Stimulated activated CD4-positive, alpha-beta T cell treated with anti-CD3 and anti-CD28 coated beads, Interleukin-1b, Interleukin-23, amount 100 ng/mL, for 48 hours (primary cell): ENCODE results near the gene C3orf80.
A peak's percentile ranks its signal among the peaks of the same experiment; 100 is the strongest.
"Not testable (repeated sequence)": the region's sequence is repeated elsewhere in the genome, so short reads cannot be mapped to it uniquely, and the experiment has no call there.

Experiments used
- DNase-seq: peaks from one replicate; pipeline ENCODE4 v3.0.0-alpha.2; 2020

Gene C3orf80

GRCh38 chr3:160225176-160226025, at the start of gene C3orf80:
TSS of gene C3orf80 (plus strand) at chr3:160225422. CDS start at chr3:160225636, 214 bp downstream.
- DNase-seq, result peak; percentile 53

GRCh38 chr3:160176923-160177322, 48.3 kb upstream of the C3orf80 start:
- no peak for DNase-seq

- DNase-seq, result not testable (repeated sequence)
These were observed 46.6 kb upstream of the C3orf80 start for GRCh38 chr3:160178661-160179060.

- not testable (repeated sequence) for DNase-seq
These were observed 45.8 kb upstream of the C3orf80 start for GRCh38 chr3:160179403-160179802.

- DNase-seq, result no peak
These were observed 45.3 kb upstream of the C3orf80 start for GRCh38 chr3:160179906-160180305.

GRCh38 chr3:160180581-160181216, 44.5 kb upstream of the C3orf80 start:
- no peak for DNase-seq

- DNase-seq, result no peak
These were observed 41.7 kb upstream of the C3orf80 start for GRCh38 chr3:160183345-160184076.

GRCh38 chr3:160184655-160185054, 40.6 kb upstream of the C3orf80 start:
- DNase-seq, result no peak

GRCh38 chr3:160185751-160186150, 39.5 kb upstream of the C3orf80 start:
- no peak for DNase-seq

GRCh38 chr3:160187288-160187687, 37.9 kb upstream of the C3orf80 start:
- DNase-seq, result no peak

GRCh38 chr3:160192310-160193029, 32.8 kb upstream of the C3orf80 start:
- DNase-seq, result no peak

GRCh38 chr3:160193644-160194192, 31.5 kb upstream of the C3orf80 start:
- no peak for DNase-seq

- no peak for DNase-seq
These were observed 30.8 kb upstream of the C3orf80 start for GRCh38 chr3:160194438-160194837.

- no peak for DNase-seq
These were observed 30.1 kb upstream of the C3orf80 start for GRCh38 chr3:160195106-160195505.

GRCh38 chr3:160196511-160197104, 28.6 kb upstream of the C3orf80 start:
- no peak for DNase-seq

- no peak for DNase-seq
These were observed 26.1 kb upstream of the C3orf80 start for GRCh38 chr3:160199108-160199507.

GRCh38 chr3:160200353-160200752, 24.9 kb upstream of the C3orf80 start:
- no peak for DNase-seq

GRCh38 chr3:160204396-160205011, 20.7 kb upstream of the C3orf80 start:
- not testable (repeated sequence) for DNase-seq

- no peak for DNase-seq
These were observed 19.6 kb upstream of the C3orf80 start for GRCh38 chr3:160205606-160206005.

- no peak for DNase-seq
These were observed 14.9 kb upstream of the C3orf80 start for GRCh38 chr3:160210341-160210740.

- no peak for DNase-seq
These were observed 14.4 kb upstream of the C3orf80 start for GRCh38 chr3:160210799-160211221.

- no peak for DNase-seq
These were observed 12.0 kb upstream of the C3orf80 start for GRCh38 chr3:160213191-160213590.
